IMR-90 (cell line): ENCODE results near the gene FGF5. TPM values are rescaled to one million over a fixed set of nuclear protein-coding genes. Genes with fewer than 3 reads are reported as not detected.

Experiments used
- ATAC-seq: fragments of 200-7000 bp; cut with Tn5 transposase; 2 replicates; pipeline ENCODE4 v1.9.1; 2020; ENCODE audit warnings: low read depth, mild to moderate bottlenecking, moderate library complexity
- BruUV-seq: library from RNA; stranded (reverse); fragments of 400-500 nt; replicated peaks from 2 replicates; lab custom pipeline; 2021; lab: Mats Ljungman, UMichigan
- CTCF ChIA-PET: fragments of 300-600 bp; formaldehyde crosslinking; extraction: SDS; loops from one replicate; lab custom pipeline; 2021; ENCODE audit warnings: antibody characterized with exemption; lab: Yijun Ruan, JAX
- POLR2A ChIA-PET: fragments of 300-600 bp; sonication (Branson Sonifier 250); formaldehyde crosslinking; loops from one replicate; lab custom pipeline; 2022; ENCODE audit warnings: antibody characterized with exemption; ENCODE audit not compliant: unreplicated experiment; lab: Charles Lee
- DNase-seq: peaks from one replicate; pipeline ENCODE4 v3.0.0; 2013
- H2AFZ ChIP-seq: replicated peaks from 2 replicates; pipeline ENCODE3; 2013; ENCODE audit warnings: low read length, mild to moderate bottlenecking; ENCODE audit not compliant: poor library complexity
- H2AK5ac ChIP-seq: 2 replicates; pipeline ENCODE4 v1.6.1; 2013; ENCODE audit warnings: low read depth, low read length, inconsistent platforms
- H2AK9ac ChIP-seq: replicated peaks from 2 replicates; pipeline ENCODE3; 2013; ENCODE audit warnings: mild to moderate bottlenecking, low read depth, low read length, moderate library complexity; ENCODE audit not compliant: poor library complexity
- H2BK120ac ChIP-seq: 2 replicates; pipeline ENCODE4 v1.6.1; 2013; ENCODE audit warnings: low read depth, low read length, inconsistent platforms
- H2BK15ac ChIP-seq: 3 replicates; pipeline ENCODE4 v1.6.1; 2013; ENCODE audit warnings: low read depth, low read length, inconsistent platforms
- H2BK20ac ChIP-seq: 2 replicates; pipeline ENCODE4 v1.6.1; 2013; ENCODE audit warnings: low read depth, mild to moderate bottlenecking, inconsistent platforms, low read length, moderate library complexity
- H2BK5ac ChIP-seq: 2 replicates; pipeline ENCODE4 v1.6.1; 2013; ENCODE audit warnings: mild to moderate bottlenecking, low read depth, low read length, inconsistent platforms; ENCODE audit not compliant: poor library complexity, severe bottlenecking
- H3K14ac ChIP-seq: replicated peaks from 2 replicates; pipeline ENCODE4 v1.6.1; 2013; ENCODE audit warnings: low read depth, low read length, inconsistent platforms
- H3K18ac ChIP-seq: 2 replicates; pipeline ENCODE4 v1.6.1; 2013; ENCODE audit warnings: low read depth, low read length, control low read depth
- H3K23ac ChIP-seq: 2 replicates; pipeline ENCODE4 v1.6.1; 2013; ENCODE audit warnings: low read depth, low read length, inconsistent platforms
- H3K27ac ChIP-seq: 2 replicates; pipeline ENCODE4 v1.5.1; 2013; ENCODE audit warnings: mild to moderate bottlenecking, control low read depth, low read length; ENCODE audit not compliant: insufficient read depth
- H3K27me3 ChIP-seq: 2 replicates; pipeline ENCODE4 v1.6.1; 2013; ENCODE audit warnings: low read length; ENCODE audit not compliant: control insufficient read depth, insufficient read depth
- H3K36me3 ChIP-seq: 2 replicates; pipeline ENCODE4 v1.6.1; 2013; ENCODE audit warnings: low read length, mixed read lengths; ENCODE audit not compliant: control insufficient read depth, insufficient read depth
- H3K4ac ChIP-seq: 2 replicates; pipeline ENCODE4 v1.6.1; 2013; ENCODE audit warnings: low read depth, low read length, inconsistent platforms
- H3K4me1 ChIP-seq: 2 replicates; pipeline ENCODE4 v1.6.1; 2013; ENCODE audit warnings: low read length, mixed read lengths; ENCODE audit not compliant: control insufficient read depth, insufficient read depth
- H3K4me2 ChIP-seq: 2 replicates; pipeline ENCODE4 v1.6.1; 2013; ENCODE audit warnings: low read depth, mild to moderate bottlenecking, control low read depth, low read length, moderate library complexity
- H3K4me3 ChIP-seq: 2 replicates; pipeline ENCODE4 v1.5.1; 2013; ENCODE audit warnings: low read depth, mild to moderate bottlenecking, control low read depth, low read length, moderate library complexity; ENCODE audit not compliant: insufficient read depth
- H3K56ac ChIP-seq: 2 replicates; pipeline ENCODE4 v1.6.1; 2013; ENCODE audit warnings: low read length, inconsistent platforms; ENCODE audit not compliant: insufficient read depth; ENCODE audit errors: extremely low read depth
- H3K79me1 ChIP-seq, 2 experiments: 2 replicates each; pipeline ENCODE4 v1.6.1; 2013; ENCODE audit warnings: low read length in 2 of 2, inconsistent platforms in 1 of 2, low read depth in 1 of 2
- H3K9ac ChIP-seq: 2 replicates; pipeline ENCODE4 v1.6.1; 2013; ENCODE audit warnings: low read depth, low read length, control low read depth
- H3K9me1 ChIP-seq: 2 replicates; pipeline ENCODE4 v1.6.1; 2013; ENCODE audit warnings: low read length, inconsistent platforms; ENCODE audit not compliant: insufficient read depth
- H3K9me3 ChIP-seq: 2 replicates; pipeline ENCODE4 v1.6.1; 2013; ENCODE audit warnings: low read length; ENCODE audit not compliant: control insufficient read depth, insufficient read depth
- H4K20me1 ChIP-seq: 2 replicates; pipeline ENCODE4 v1.6.1; 2013; ENCODE audit warnings: low read length, inconsistent platforms; ENCODE audit not compliant: insufficient read depth
- H4K5ac ChIP-seq: 2 replicates; pipeline ENCODE4 v1.6.1; 2013; ENCODE audit warnings: mild to moderate bottlenecking, low read depth, low read length, control low read depth
- H4K8ac ChIP-seq, 2 experiments: 2 replicates each; pipeline ENCODE4 v1.6.1; 2013; ENCODE audit warnings: low read depth in 2 of 2, low read length in 2 of 2, control low read depth in 1 of 2, inconsistent platforms in 1 of 2
- H4K91ac ChIP-seq: 2 replicates; pipeline ENCODE4 v1.6.1; 2013; ENCODE audit warnings: low read depth, low read length, inconsistent platforms; ENCODE audit not compliant: insufficient read depth
- CEBPB ChIP-seq: IDR thresholded peaks from 2 replicates; pipeline ENCODE4 v1.6.1; 2012; ENCODE audit warnings: low read depth, low read length, improper control_type of control experiment
- MAFK ChIP-seq: IDR thresholded peaks from 2 replicates; pipeline ENCODE4 v1.6.1; 2012; ENCODE audit warnings: low read depth, low read length, improper control_type of control experiment
- WGBS, 2 experiments: methylation state at CpG; one replicate each; pipeline versions ENCODE4 v1.1.5 to v1.1.7; 2013; ENCODE audit warnings: missing lambda C conversion rate in 2 of 2; ENCODE audit not compliant: insufficient read length in 1 of 2; ENCODE audit errors: extremely low coverage in 2 of 2; 5-methylcytosine and 5-hydroxymethylcytosine counted together
- dilution Hi-C: fragments of 300-500 bp; cut with HindIII; formaldehyde crosslinking; loops from one replicate; pipeline ENCODE4 v1.14.3; 2018; ENCODE audit warnings: low sequenced_read_pairs; ENCODE audit not compliant: unreplicated experiment
- in situ Hi-C: fragments of 300-500 bp; cut with MboI; formaldehyde crosslinking; loops from 3 replicates; pipeline ENCODE4 v1.14.3; 2019; ENCODE audit warnings: low sequenced_read_pairs, inconsistent platforms, mixed read lengths
- intact Hi-C: fragments of 100-400 bp; cut with micrococcal nuclease; formaldehyde crosslinking; loops from 2 replicates; pipeline ENCODE4 v1.10.0; 2022
- polyA plus RNA-seq, 3 experiments: library from polyadenylated mRNA; depleted of rRNA; stranded (reverse); fragments of >200 nt; gene quantifications; 2 replicates each; pipeline ENCODE4 v1.2.3, GENCODE V29; 2012; ENCODE audit warnings: low replicate concordance in 1 of 3
- total RNA-seq: library from RNA; depleted of rRNA; stranded (reverse); fragments of >200 nt; gene quantifications from 2 replicates; pipeline ENCODE4 v1.2.3, GENCODE V29; 2012
- TF ChIP-seq, protein P1 (sequence below): conservative IDR thresholded peaks from 2 replicates; pipeline ENCODE4 v1.5.1; 2012; ENCODE audit warnings: mild to moderate bottlenecking, low read depth, low read length, improper control_type of control experiment

The FGF5 gene
- total and polyA plus RNA-seq, 2 of the 4 experiments (the other 2 are of a cell fraction): 18.6 to 42.1 TPM

DNA sequence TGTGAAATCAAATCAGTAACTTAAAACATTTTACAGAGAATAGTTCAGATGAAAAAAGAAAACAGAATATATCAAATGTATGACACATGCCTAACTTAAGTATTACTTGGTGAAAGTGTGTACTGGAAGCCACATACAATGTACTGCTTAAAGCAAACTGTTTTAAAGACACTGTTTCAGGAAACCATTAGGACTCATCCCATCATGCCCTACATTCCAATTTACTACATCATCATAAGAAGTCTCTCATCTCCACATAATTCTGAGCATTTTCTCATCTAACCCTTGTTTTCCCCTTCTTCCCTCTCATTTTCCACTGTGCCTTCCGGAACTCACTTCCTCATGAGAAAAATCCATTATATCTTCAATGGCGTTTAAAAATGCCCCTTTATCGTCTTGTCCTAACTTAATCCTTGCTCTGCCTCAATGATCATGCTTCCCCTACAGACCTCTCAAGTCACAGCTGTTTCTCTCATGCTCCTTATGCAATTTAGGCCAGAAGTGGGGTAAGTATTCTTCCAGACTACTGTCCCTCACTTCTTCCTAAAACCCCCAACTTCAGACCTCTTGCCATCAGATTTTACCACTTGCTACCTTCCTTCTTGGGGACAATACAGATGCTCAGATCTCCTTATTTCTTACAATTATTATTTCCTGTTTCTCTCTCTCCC is 26.8 kb upstream of the FGF5 start:
- peak overlapping the region; percentile 86 for H3K4ac ChIP-seq
- no peak overlapping the region for H3K9ac ChIP-seq
- peak overlapping the region; percentile 58 to 78 for H4K8ac ChIP-seq
- H2AK5ac ChIP-seq: peak overlapping the region; percentile 90
- H3K4me3 ChIP-seq: no peak overlapping the region
- ATAC-seq: peak; percentile 22; the same call in 1 of the 2 replicates
- peak overlapping the region; percentile 89 for H4K91ac ChIP-seq
- WGBS, 2 experiments: no CpG with 5 or more reads among the region's 3 CpGs
- peaks cover 23% of the 10 kb centered on the region for H3K4me1 ChIP-seq
- peak overlapping the region; percentile 48; the same call in 1 of the 2 replicates for H3K4me2 ChIP-seq
- no peaks in the 10 kb centered on the region for H4K20me1 ChIP-seq
- peak overlapping the region; percentile 87 for H3K14ac ChIP-seq
- ChIA-PET POLR2A (no interaction called here), CTCF (no interaction called here)
- dilution Hi-C loops (no loop called here), in situ Hi-C loops (no loop called here), intact Hi-C loops (loop anchor here (5.0 kb wide), 1 partner anchor 68 kb away; no protein-coding TSS in a partner anchor)
- H3K23ac ChIP-seq: peak overlapping the region; percentile 80
- TF ChIP-seq CEBPB: 0 out of 2 replicates have a peak, but pooled peaks have one; percentile 5
- TF ChIP-seq, protein P1, sequence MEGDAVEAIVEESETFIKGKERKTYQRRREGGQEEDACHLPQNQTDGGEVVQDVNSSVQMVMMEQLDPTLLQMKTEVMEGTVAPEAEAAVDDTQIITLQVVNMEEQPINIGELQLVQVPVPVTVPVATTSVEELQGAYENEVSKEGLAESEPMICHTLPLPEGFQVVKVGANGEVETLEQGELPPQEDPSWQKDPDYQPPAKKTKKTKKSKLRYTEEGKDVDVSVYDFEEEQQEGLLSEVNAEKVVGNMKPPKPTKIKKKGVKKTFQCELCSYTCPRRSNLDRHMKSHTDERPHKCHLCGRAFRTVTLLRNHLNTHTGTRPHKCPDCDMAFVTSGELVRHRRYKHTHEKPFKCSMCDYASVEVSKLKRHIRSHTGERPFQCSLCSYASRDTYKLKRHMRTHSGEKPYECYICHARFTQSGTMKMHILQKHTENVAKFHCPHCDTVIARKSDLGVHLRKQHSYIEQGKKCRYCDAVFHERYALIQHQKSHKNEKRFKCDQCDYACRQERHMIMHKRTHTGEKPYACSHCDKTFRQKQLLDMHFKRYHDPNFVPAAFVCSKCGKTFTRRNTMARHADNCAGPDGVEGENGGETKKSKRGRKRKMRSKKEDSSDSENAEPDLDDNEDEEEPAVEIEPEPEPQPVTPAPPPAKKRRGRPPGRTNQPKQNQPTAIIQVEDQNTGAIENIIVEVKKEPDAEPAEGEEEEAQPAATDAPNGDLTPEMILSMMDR: no peak
- no peak for TF ChIP-seq MAFK
- no peaks in the 10 kb centered on the region for H3K27me3 ChIP-seq
- H3K9me1 ChIP-seq: peaks cover 5% of the 10 kb centered on the region; the same call in 1 of the 2 replicates
- H3K27ac ChIP-seq: peak overlapping the region; percentile 50
- peak overlapping the region; percentile 45 for H2AFZ ChIP-seq
- peak overlapping the region; percentile 100 for H2BK5ac ChIP-seq
- H3K18ac ChIP-seq: peak overlapping the region; percentile 92; the same call in 1 of the 2 replicates
- H4K5ac ChIP-seq: peak overlapping the region; percentile 81; the same call in 1 of the 2 replicates
- H3K36me3 ChIP-seq: no peaks in the 10 kb centered on the region
- H2BK15ac ChIP-seq: peak overlapping the region; percentile 95
- peak; percentile 71 for DNase-seq
- peak overlapping the region; percentile 98 for H2BK120ac ChIP-seq
- no peaks in the 10 kb centered on the region for H3K9me3 ChIP-seq
- H3K79me1 ChIP-seq: peaks cover 3 to 22% of the 10 kb centered on the region in 2 experiments
- peak overlapping the region; percentile 87 for H3K56ac ChIP-seq
- H2BK20ac ChIP-seq: peak overlapping the region; percentile 96
- H2AK9ac ChIP-seq: no peak overlapping the region
- TSS peak; percentile 59 for BruUV-seq
